Tibial nerve (tissue), 4 donors: Measurements from ENCODE around the gene CCP110. TPM values are rescaled to one million over a fixed set of nuclear protein-coding genes. Genes with fewer than 3 reads are reported as not detected.

Experiments
- DNase-seq, 2 donors: peaks; one replicate each; pipeline ENCODE4 v3.0.0-alpha.2; 2019; ENCODE audit warnings: low spot score in 2 of 2
- H3K27ac ChIP-seq, 4 donors: fragments of 200-600 bp; sonication (generic) in 3 of 4; one replicate each; pipeline ENCODE4 v1.5.1; 2017 to 2019; ENCODE audit warnings: mild to moderate bottlenecking in 1 of 4
- H3K27me3 ChIP-seq, 2 donors: fragments of 200-600 bp; sonication (generic) in 1 of 2; one replicate each; pipeline versions ENCODE4 v1.5.1 to v1.6.0; 2017 to 2019
- H3K36me3 ChIP-seq, 3 donors: fragments of 200-600 bp; sonication (generic); one replicate each; pipeline ENCODE4 v1.5.1; 2018 to 2019
- H3K4me1 ChIP-seq, 4 donors: fragments of 200-600 bp; sonication (generic) in 3 of 4; one replicate each; pipeline ENCODE4 v1.5.1; 2017 to 2019
- H3K4me3 ChIP-seq, 4 donors: fragments of 200-600 bp; sonication (generic) in 3 of 4; one replicate each; pipeline ENCODE4 v1.5.1; 2017 to 2019; ENCODE audit warnings: mild to moderate bottlenecking in 1 of 4, moderate library complexity in 1 of 4
- H3K9me3 ChIP-seq, 4 donors: fragments of 200-600 bp; sonication (generic) in 3 of 4; one replicate each; pipeline ENCODE4 v1.5.1; 2017 to 2019
- EP300 ChIP-seq, 2 donors: sonication (generic); formaldehyde crosslinking; IDR thresholded peaks; one replicate each; pipeline ENCODE4 v1.6.1; 2017; ENCODE audit warnings: antibody characterized with exemption in 2 of 2, mild to moderate bottlenecking in 1 of 2
- POLR2A ChIP-seq, 2 donors: fragments of 450-650 bp; IDR thresholded peaks; one replicate each; pipeline ENCODE4 v1.6.1; 2017; ENCODE audit warnings: antibody characterized with exemption in 2 of 2, mild to moderate bottlenecking in 2 of 2, moderate library complexity in 2 of 2
- WGBS, 2 donors: methylation state at CpG; one replicate each; pipeline ENCODE4 v1.1.5; 2018; 5-methylcytosine and 5-hydroxymethylcytosine counted together
- total RNA-seq, 4 donors: library from RNA; depleted of rRNA; stranded (reverse); fragments of >200 nt; gene quantifications; one replicate each; pipeline ENCODE4 v1.1.0, GENCODE V29; 2016
- TF ChIP-seq, protein P1 (sequence below), 5 experiments: fragments of 200-600 bp in 3 of 5; fragments of 450-650 bp in 2 of 5; sonication (generic) in 3 of 5; IDR thresholded peaks; one replicate each; pipeline ENCODE4 v1.5.1; 2016 to 2019; ENCODE audit warnings: antibody characterized with exemption in 5 of 5, mild to moderate bottlenecking in 3 of 5, moderate library complexity in 2 of 5

Gene CCP110
- total RNA-seq, 4 donors from 2014 or later, result 24.9 to 33.9 (median 27.2) TPM

DNA sequence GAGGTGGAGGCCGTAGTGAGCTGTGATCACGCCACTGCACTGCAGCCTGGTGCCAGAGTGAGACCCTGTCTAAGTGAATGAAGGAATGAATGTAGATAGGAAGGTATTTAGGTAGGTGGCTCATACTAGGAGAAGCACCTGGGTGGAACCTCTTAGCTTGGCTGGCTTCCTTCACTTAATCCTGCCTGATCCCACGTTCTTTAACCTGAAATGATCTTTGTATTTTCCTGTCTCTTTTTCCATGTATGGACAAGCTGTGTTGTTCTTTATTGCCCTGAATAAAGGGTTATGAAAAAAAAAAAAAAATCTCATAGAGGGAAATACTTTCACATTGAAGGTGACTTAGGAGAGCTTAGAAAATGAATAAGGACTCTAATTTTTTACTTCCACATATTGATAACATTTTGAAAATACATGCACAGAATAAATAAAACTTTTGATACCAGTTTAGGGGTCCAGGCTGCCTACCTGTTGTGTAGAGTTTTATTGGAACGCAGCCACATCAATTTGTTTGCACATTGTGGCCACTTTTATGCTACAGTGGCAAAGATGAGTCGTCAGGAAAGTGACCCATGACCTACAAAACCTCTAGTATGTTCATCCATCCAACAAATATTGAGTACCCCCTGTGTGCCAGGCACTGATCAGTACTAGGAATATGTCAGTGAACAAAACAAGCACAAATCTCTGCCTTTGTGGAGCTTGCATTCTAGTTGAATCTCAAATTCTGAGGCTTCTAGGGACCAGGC, 76.4 kb downstream of the CCP110 start:
- no peak for DNase-seq
- TF ChIP-seq EP300 (IDR thresholded peaks at IDR 0.05), result no peak
- TF ChIP-seq, protein P1, sequence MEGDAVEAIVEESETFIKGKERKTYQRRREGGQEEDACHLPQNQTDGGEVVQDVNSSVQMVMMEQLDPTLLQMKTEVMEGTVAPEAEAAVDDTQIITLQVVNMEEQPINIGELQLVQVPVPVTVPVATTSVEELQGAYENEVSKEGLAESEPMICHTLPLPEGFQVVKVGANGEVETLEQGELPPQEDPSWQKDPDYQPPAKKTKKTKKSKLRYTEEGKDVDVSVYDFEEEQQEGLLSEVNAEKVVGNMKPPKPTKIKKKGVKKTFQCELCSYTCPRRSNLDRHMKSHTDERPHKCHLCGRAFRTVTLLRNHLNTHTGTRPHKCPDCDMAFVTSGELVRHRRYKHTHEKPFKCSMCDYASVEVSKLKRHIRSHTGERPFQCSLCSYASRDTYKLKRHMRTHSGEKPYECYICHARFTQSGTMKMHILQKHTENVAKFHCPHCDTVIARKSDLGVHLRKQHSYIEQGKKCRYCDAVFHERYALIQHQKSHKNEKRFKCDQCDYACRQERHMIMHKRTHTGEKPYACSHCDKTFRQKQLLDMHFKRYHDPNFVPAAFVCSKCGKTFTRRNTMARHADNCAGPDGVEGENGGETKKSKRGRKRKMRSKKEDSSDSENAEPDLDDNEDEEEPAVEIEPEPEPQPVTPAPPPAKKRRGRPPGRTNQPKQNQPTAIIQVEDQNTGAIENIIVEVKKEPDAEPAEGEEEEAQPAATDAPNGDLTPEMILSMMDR (IDR thresholded peaks at IDR 0.05), result no peak
- TF ChIP-seq POLR2A (IDR thresholded peaks at IDR 0.05), result no peak
- WGBS, 2 donors, result 76 to 85% methylated on average over 5 of the region's 5 CpGs
- no peak overlapping the region for H3K4me3 ChIP-seq
- no peak overlapping the region for H3K27ac ChIP-seq
- H3K4me1 ChIP-seq, result peaks cover 0 to 10% (median 0%) of the 10 kb centered on the region in 4 donors
- H3K36me3 ChIP-seq, result peaks cover 0 to 46% (median 0%) of the 10 kb centered on the region in 3 donors
- H3K9me3 ChIP-seq, result no peaks in the 10 kb centered on the region
- H3K27me3 ChIP-seq, result no peaks in the 10 kb centered on the region

DNA sequence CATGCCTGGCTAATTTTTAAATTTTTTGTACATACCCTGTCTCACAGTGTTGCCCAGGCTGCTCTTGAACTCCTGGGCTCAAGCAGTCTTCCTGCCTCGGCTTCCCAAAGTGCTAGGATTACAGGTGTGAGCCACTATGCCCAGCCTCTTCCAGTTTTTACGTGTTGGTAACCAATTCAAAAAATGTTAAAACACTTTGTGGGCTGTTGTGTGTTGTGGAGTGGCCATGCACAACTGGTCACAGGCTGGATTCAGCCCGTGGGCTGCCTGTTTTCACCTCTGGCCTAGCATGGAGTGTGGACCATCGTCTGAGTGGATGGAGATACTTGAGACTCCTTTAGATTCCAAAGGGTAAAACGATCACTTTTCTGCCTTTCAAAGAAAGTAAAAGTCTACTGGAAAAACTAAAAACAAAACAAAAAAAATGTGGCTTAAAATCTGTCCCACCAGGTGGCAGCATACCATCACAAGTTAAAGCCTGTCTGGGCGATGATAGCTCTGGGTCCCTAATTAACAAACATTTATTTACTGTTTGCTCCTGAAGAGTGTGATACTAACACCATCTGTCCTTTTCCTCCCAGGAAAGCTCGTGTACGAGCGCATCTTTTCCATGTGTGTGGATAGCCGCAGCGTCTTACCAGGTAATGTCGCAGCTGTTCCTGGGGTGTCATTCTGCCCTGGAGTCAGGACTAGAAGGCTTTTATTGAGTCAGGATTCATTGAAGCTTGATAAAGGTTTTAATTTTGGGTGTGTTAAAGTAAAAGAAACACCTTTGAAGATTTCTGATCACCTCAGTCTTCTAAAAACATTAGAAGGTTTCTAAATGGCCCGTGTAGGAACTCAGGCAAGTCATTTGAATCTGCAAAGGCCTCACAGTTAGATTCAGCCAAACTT, 77.6 kb downstream of the CCP110 start:
- peak overlapping the region in 2 of 4 donors; percentile 58 to 69 for H3K27ac ChIP-seq
- peak in 1 of 2 donors; percentile 65 for DNase-seq

More for the DNA sequence above, 77.6 kb downstream of the CCP110 start:
- peaks cover 0 to 10% (median 0%) of the 10 kb centered on the region in 4 donors for H3K4me1 ChIP-seq
- no peaks in the 10 kb centered on the region for H3K27me3 ChIP-seq
- 60 to 61% methylated on average over 13 of the region's 13 CpGs for WGBS, 2 donors
- peaks cover 0 to 44% (median 0%) of the 10 kb centered on the region in 3 donors for H3K36me3 ChIP-seq
- no peak overlapping the region for H3K4me3 ChIP-seq
- no peak for TF ChIP-seq POLR2A (IDR thresholded peaks at IDR 0.05)
- TF ChIP-seq, protein P1 (IDR thresholded peaks at IDR 0.05), result peak; percentile 50 to 85 (median 59)
- no peaks in the 10 kb centered on the region for H3K9me3 ChIP-seq

Other genes with a start within 250 kb of the CCP110 start
- not detected for gene CLEC19A, start 238.2 kb upstream of the CCP110 start, total RNA-seq
- not detected for gene TMC5, start 106.1 kb upstream of the CCP110 start, total RNA-seq
- gene GDE1, start 1.8 kb upstream of the CCP110 start, total RNA-seq, result 10 to 100 TPM; 40.6 to 58.1 (median 45.0) TPM
- gene VPS35L, start 31.8 kb downstream of the CCP110 start, total RNA-seq, result 10 to 100 TPM; 41.4 to 68.1 (median 61.1) TPM
- gene KNOP1, start 194.3 kb downstream of the CCP110 start, total RNA-seq, result 10 to 100 TPM; 17.3 to 37.2 (median 26.2) TPM
- 10 to 100 TPM; 23.1 to 62.7 (median 37.6) TPM for gene IQCK, start 194.3 kb downstream of the CCP110 start, total RNA-seq